K562 treated with DMSO at 1 percent for 12 hours (cell line): ENCODE measurements around the gene CHD2. TPM values are rescaled to one million over a fixed set of nuclear protein-coding genes. Genes with fewer than 3 reads are reported as not detected.

Experiments
- total RNA-seq: library from RNA; unstranded; fragments of 300-600 nt; gene quantifications from 2 replicates; pipeline ENCODE4 v1.2.3, GENCODE V29; 2022; ENCODE audit not compliant: insufficient read depth

The CHD2 gene
- 25.4 and 50.9 TPM in 2 replicates for total RNA-seq

DNA sequence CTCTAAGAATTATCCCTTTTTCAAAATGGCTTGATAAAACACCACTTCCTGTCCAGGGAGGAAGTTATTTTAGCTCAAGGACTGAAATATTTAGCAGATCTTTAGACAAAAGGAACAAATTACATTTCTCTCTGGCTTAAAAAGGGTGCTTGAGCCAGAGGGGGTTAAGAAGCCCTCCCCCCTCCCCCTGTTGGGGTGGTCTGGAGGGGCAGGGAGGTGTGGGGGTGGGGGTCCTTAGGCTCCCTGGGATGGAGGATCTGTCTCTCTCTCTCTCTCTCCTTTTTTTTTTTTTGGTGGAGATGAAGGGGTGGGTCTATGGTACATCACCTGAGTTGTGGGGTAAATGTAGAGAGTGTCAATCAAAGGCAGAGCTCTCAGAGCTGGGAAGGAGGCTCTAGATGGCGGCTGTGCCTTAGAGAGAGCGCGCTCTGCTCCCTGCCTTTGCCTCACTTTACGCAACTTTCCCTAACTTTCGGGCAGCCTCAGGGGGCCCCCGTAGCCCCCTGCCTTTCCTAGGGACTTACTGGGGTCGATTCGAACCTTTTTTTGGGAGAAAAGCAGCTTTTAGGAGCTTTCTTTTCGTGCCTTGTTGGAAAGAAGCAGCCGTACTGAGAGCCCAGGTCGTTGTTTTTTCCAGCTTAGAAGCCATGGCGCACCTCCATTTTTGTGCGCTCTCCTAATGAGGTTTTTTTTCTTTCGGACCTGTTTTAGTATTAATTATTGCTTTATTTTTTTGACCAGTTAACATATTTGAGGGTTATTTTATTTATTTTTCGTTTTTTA, at the start of gene CHD2:
Gene CHD2 (plus strand): TSS at position 377 of the 783 bp plus-strand sequence. CDS start 914 bp downstream, outside the sequence.

Other genes starting within 250 kb of the CHD2 start
- gene FAM174B, start 244.5 kb upstream of the CHD2 start, total RNA-seq = 1.0 and 1.4 TPM in 2 replicates
- gene RGMA, start 188.9 kb downstream of the CHD2 start, total RNA-seq = 0.28 TPM in 1 of 2 replicates, not detected in the other